H9 (cell line): ENCODE results near the gene CSMD2. TPM values are rescaled to one million over a fixed set of nuclear protein-coding genes. Genes with fewer than 3 reads are reported as not detected.

Experiments
- DNase-seq: peaks from one replicate; pipeline ENCODE4 v3.0.0-alpha.2; 2017
- H2AFZ ChIP-seq: one replicate; pipeline ENCODE4 v1.6.1; 2013; ENCODE audit warnings: mild to moderate bottlenecking, low read length, control low read depth, moderate library complexity
- H2AK5ac ChIP-seq: 2 replicates; pipeline ENCODE4 v1.6.1; 2013; ENCODE audit warnings: low read length, control low read depth, mixed read lengths; ENCODE audit not compliant: insufficient read length
- H2BK120ac ChIP-seq: one replicate; pipeline ENCODE4 v1.6.1; 2013; ENCODE audit warnings: low read depth, mild to moderate bottlenecking, low read length, control low read depth, inconsistent platforms; ENCODE audit not compliant: poor library complexity, severe bottlenecking
- H2BK12ac ChIP-seq: 2 replicates; pipeline ENCODE4 v1.6.1; 2013; ENCODE audit warnings: low read length, control low read depth, mixed read lengths, low read depth; ENCODE audit not compliant: insufficient read length
- H2BK15ac ChIP-seq: 2 replicates; pipeline ENCODE4 v1.6.1; 2013; ENCODE audit warnings: low read depth, low read length, control low read depth
- H2BK20ac ChIP-seq: one replicate; pipeline ENCODE4 v1.6.1; 2013; ENCODE audit warnings: low read depth, mild to moderate bottlenecking, low read length, control low read depth, inconsistent platforms; ENCODE audit not compliant: poor library complexity, severe bottlenecking
- H2BK5ac ChIP-seq: 2 replicates; pipeline ENCODE4 v1.6.1; 2013; ENCODE audit warnings: low read length, control low read depth, mixed read lengths; ENCODE audit not compliant: insufficient read length
- H3K14ac ChIP-seq: 2 replicates; pipeline ENCODE4 v1.6.1; 2013; ENCODE audit warnings: low read length, control low read depth; ENCODE audit not compliant: insufficient read depth
- H3K18ac ChIP-seq: 2 replicates; pipeline ENCODE4 v1.6.1; 2013; ENCODE audit warnings: low read depth, mild to moderate bottlenecking, mixed read lengths, low read length, control low read depth; ENCODE audit not compliant: insufficient read length
- H3K23ac ChIP-seq: 2 replicates; pipeline ENCODE4 v1.6.1; 2013; ENCODE audit warnings: low read length, control low read depth, mixed read lengths, low read depth; ENCODE audit not compliant: insufficient read length
- H3K23me2 ChIP-seq: 2 replicates; pipeline ENCODE4 v1.6.1; 2013; ENCODE audit warnings: low read depth, mild to moderate bottlenecking, mixed read lengths, low read length, control low read depth; ENCODE audit not compliant: insufficient read length, poor library complexity, severe bottlenecking
- H3K27ac ChIP-seq: 2 replicates; pipeline ENCODE4 v1.5.1; 2013; ENCODE audit warnings: low read length, control low read depth, mixed read lengths, low read depth; ENCODE audit not compliant: insufficient read length
- H3K27me3 ChIP-seq: 2 replicates; pipeline ENCODE4 v1.6.1; 2013; ENCODE audit warnings: low read length, control low read depth, inconsistent platforms; ENCODE audit not compliant: insufficient read depth
- H3K4ac ChIP-seq: 2 replicates; pipeline ENCODE4 v1.6.1; 2013; ENCODE audit warnings: low read depth, mild to moderate bottlenecking, control low read depth, inconsistent platforms, low read length, moderate library complexity
- H3K4me1 ChIP-seq: 2 replicates; pipeline ENCODE4 v1.6.1; 2013; ENCODE audit warnings: low read length, control low read depth, inconsistent platforms; ENCODE audit not compliant: insufficient read depth
- H3K4me2 ChIP-seq: 2 replicates; pipeline ENCODE4 v1.6.1; 2013; ENCODE audit warnings: low read length, control low read depth, mixed read lengths; ENCODE audit not compliant: insufficient read length, insufficient read depth
- H3K56ac ChIP-seq: 2 replicates; pipeline ENCODE4 v1.6.1; 2013; ENCODE audit warnings: low read depth, mild to moderate bottlenecking, mixed read lengths, low read length, control low read depth; ENCODE audit not compliant: insufficient read length
- H3K79me1 ChIP-seq: 2 replicates; pipeline ENCODE4 v1.6.1; 2013; ENCODE audit warnings: low read depth, mild to moderate bottlenecking, moderate library complexity, low read length, control low read depth, inconsistent platforms; ENCODE audit not compliant: insufficient read depth, poor library complexity, severe bottlenecking
- H3K79me2 ChIP-seq: 2 replicates; pipeline ENCODE4 v1.6.1; 2013; ENCODE audit warnings: low read length, control low read depth, inconsistent platforms; ENCODE audit not compliant: insufficient read depth
- H3K9ac ChIP-seq: 2 replicates; pipeline ENCODE4 v1.6.1; 2013; ENCODE audit warnings: low read length, control low read depth, mixed read lengths; ENCODE audit not compliant: insufficient read length; ENCODE audit errors: extremely low read depth
- H3K9me3 ChIP-seq: one replicate; pipeline ENCODE4 v1.6.1; 2013; ENCODE audit warnings: low read depth, low read length, inconsistent platforms; ENCODE audit not compliant: control insufficient read depth
- H3T11ph ChIP-seq: one replicate; pipeline ENCODE4 v1.6.1; 2013; ENCODE audit warnings: mild to moderate bottlenecking, low read length, control low read depth, inconsistent platforms
- H4K20me1 ChIP-seq: one replicate; pipeline ENCODE4 v1.6.1; 2013; ENCODE audit not compliant: control insufficient read depth, insufficient read length, insufficient read depth
- H4K5ac ChIP-seq: 2 replicates; pipeline ENCODE4 v1.6.1; 2013; ENCODE audit warnings: low read depth, mild to moderate bottlenecking, mixed read lengths, low read length, control low read depth; ENCODE audit not compliant: insufficient read length
- H4K8ac ChIP-seq: replicated peaks from 2 replicates; pipeline ENCODE4 v1.6.1; 2013; ENCODE audit warnings: low read length, control low read depth, mixed read lengths, low read depth; ENCODE audit not compliant: insufficient read length
- H4K91ac ChIP-seq: 2 replicates; pipeline ENCODE4 v1.6.1; 2013; ENCODE audit warnings: low read depth, mild to moderate bottlenecking, moderate library complexity, mixed read lengths, low read length, control low read depth; ENCODE audit not compliant: insufficient read length
- H3K27ac Mint-ChIP-seq, 3 experiments: 2 replicates in 2 of 3; 3 replicates in 1 of 3; pipeline ENCODE4 v1.8.0; 2020 to 2021; ENCODE audit warnings: mixed read lengths in 3 of 3, mild to moderate bottlenecking in 1 of 3, moderate library complexity in 1 of 3
- H3K27me3 Mint-ChIP-seq: 2 replicates; pipeline ENCODE4 v1.8.0; 2021; ENCODE audit warnings: low read depth, mild to moderate bottlenecking, moderate library complexity, mixed read lengths
- H3K36me3 Mint-ChIP-seq, 3 experiments: 2 replicates in 2 of 3; 3 replicates in 1 of 3; pipeline ENCODE4 v1.8.0; 2020 to 2021; ENCODE audit warnings: low read depth in 3 of 3, mixed read lengths in 3 of 3; ENCODE audit not compliant: insufficient read depth in 1 of 3
- H3K4me1 Mint-ChIP-seq, 2 experiments: 2 replicates each; pipeline ENCODE4 v1.8.0; 2020; ENCODE audit warnings: mixed read lengths in 2 of 2
- H3K4me3 Mint-ChIP-seq, 2 experiments: 2 replicates in 1 of 2; 3 replicates in 1 of 2; pipeline ENCODE4 v1.8.0; 2020 to 2021; ENCODE audit warnings: mild to moderate bottlenecking in 2 of 2, mixed read lengths in 2 of 2, moderate library complexity in 1 of 2
- H3K9me3 Mint-ChIP-seq, 2 experiments: 2 replicates in 1 of 2; 3 replicates in 1 of 2; pipeline ENCODE4 v1.8.0; 2020; ENCODE audit warnings: mild to moderate bottlenecking in 2 of 2, mixed read lengths in 2 of 2, moderate library complexity in 1 of 2
- WGBS: extraction: QIAGEN DNeasy Blood & Tissue Kit; methylation state at CpG from one replicate; pipeline ENCODE4 v1.1.7; 2013; ENCODE audit warnings: missing lambda C conversion rate, low lambda C conversion rate, mixed read lengths; ENCODE audit not compliant: insufficient read length; ENCODE audit errors: extremely low coverage; 5-methylcytosine and 5-hydroxymethylcytosine counted together
- total RNA-seq: library from RNA; stranded (reverse); gene quantifications from 2 replicates; pipeline ENCODE4 v1.2.1, GENCODE V29; 2021
- TF ChIP-seq, protein P1 (sequence below): fragments of 200-600 bp; sonication (generic); conservative IDR thresholded peaks from 3 replicates; pipeline ENCODE4 v1.8.0; 2021; ENCODE audit warnings: antibody characterized with exemption, mild to moderate bottlenecking

CSMD2 gene
- total RNA-seq, 1 experiment from 2014 or later = 6.4 TPM

DNA sequence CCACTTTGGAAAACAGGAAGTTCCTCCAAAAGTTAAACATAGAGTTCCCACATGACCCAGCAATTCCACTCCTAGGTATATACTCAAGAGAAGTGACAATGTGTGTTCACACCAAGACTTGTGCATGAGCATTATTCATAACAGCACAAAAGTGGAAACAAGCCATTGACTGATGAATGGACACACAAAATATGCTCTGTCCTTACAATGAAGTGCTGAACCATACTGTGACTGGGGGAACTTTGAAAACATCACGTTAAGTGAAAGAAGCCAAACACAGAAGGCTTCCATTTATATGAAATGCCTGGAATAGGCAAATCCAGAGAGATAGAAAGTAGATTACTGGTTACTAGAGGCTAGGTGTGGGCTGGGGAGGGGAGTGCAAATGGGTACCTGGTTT is 542.3 kb downstream of the CSMD2 start:
- Histone ChIP-seq H3K27me3 (no peaks in the 10 kb centered on the region), H2AK5ac (no peak overlapping the region), H2BK5ac (no peak overlapping the region), H4K5ac (no peak overlapping the region), H3K9me3 (no peaks in the 10 kb centered on the region), H2BK15ac (no peak overlapping the region), H3K18ac (no peak overlapping the region), H4K91ac (no peak overlapping the region), H3K4me1 (no peaks in the 10 kb centered on the region), H3K27ac (no peak overlapping the region), H3K23ac (no peak overlapping the region), H4K8ac (no peak overlapping the region), H3K56ac (no peak overlapping the region), H2BK20ac (no peak overlapping the region), H3K9ac (no peak overlapping the region), H2BK12ac (no peak overlapping the region), H3K79me2 (no peaks in the 10 kb centered on the region), H3K79me1 (no peaks in the 10 kb centered on the region), H3K14ac (no peak overlapping the region), H2BK120ac (no peak overlapping the region), H3K23me2 (peaks cover 3% of the 10 kb centered on the region), H3T11ph (no peak overlapping the region), H3K4me2 (no peak overlapping the region), H2AFZ (no peak overlapping the region), H4K20me1 (no peaks in the 10 kb centered on the region), H3K4ac (no peak overlapping the region)
- H3K27ac Mint-ChIP-seq = no peak overlapping the region
- H3K4me1 Mint-ChIP-seq = no peaks in the 10 kb centered on the region
- H3K4me3 Mint-ChIP-seq = no peak overlapping the region
- no CpG with 5 or more reads among the region's 1 CpG for WGBS
- TF ChIP-seq, protein P1, sequence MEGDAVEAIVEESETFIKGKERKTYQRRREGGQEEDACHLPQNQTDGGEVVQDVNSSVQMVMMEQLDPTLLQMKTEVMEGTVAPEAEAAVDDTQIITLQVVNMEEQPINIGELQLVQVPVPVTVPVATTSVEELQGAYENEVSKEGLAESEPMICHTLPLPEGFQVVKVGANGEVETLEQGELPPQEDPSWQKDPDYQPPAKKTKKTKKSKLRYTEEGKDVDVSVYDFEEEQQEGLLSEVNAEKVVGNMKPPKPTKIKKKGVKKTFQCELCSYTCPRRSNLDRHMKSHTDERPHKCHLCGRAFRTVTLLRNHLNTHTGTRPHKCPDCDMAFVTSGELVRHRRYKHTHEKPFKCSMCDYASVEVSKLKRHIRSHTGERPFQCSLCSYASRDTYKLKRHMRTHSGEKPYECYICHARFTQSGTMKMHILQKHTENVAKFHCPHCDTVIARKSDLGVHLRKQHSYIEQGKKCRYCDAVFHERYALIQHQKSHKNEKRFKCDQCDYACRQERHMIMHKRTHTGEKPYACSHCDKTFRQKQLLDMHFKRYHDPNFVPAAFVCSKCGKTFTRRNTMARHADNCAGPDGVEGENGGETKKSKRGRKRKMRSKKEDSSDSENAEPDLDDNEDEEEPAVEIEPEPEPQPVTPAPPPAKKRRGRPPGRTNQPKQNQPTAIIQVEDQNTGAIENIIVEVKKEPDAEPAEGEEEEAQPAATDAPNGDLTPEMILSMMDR = no peak
- peaks cover 0 to 24% (median 18%) of the 10 kb centered on the region in 3 experiments; a peak in 6 of 7 replicates for H3K36me3 Mint-ChIP-seq
- H3K27me3 Mint-ChIP-seq = no peaks in the 10 kb centered on the region; the same call in 1 of the 2 replicates
- DNase-seq = no peak
- H3K9me3 Mint-ChIP-seq = no peaks in the 10 kb centered on the region
